NOMO-1 treated with dmso at 0.1 percent for 144 hours (cell line): ENCODE data around the gene GNAZ.
"Not testable (repeated sequence)": the region's sequence is repeated elsewhere in the genome, so short reads cannot be mapped to it uniquely, and the experiment has no call there.

ENCODE experiments used
- DNase-seq: peaks from one replicate; lab custom pipeline; 2025; ENCODE audit not compliant: unreplicated experiment; lab: John Stamatoyannopoulos, UW

Gene GNAZ

DNA sequence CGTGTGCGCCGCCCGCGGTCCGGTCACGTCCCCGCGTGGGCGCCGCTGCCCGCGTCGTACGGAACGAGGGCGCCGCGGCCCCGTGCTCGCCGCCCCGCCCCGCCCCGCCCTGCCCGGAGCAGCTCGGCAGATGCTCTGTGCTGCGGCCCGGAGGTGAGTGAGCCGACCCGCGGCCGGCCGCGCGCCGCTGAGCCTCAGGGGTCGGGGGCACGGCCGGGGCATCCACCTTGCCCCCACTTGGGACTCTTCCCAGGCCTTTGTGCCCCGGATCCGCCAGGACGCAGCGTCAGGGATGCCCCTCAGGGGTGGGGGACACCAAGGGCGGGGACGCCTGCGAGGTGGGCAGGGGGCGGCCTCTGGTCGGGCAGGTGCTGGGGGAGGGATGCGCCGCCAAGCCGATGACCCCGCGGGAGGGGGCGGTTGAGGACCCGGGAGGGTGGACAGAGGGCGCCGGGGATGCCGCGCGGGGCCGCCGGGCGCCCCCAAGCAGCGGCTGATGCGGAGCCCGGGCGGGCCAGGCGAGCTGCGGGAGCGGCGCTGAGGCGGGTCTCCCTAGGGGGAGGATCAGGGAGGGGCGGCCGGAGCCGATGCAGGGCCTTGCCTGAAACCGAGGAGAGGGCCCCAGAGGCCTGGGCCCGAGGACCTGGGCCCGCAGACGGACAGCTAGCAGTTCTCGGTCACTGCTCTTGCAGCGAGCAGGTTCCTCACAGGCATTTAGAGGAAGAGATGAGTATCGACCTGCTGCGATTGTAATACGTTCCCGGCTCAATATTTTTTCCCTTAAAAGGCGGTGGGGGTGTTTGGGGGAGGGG, at the start of gene GNAZ:
GNAZ (plus strand) TSS at position 102 of the 812 bp plus-strand sequence. CDS start 25,177 bp downstream, outside the sequence.
- no peak for DNase-seq

DNA sequence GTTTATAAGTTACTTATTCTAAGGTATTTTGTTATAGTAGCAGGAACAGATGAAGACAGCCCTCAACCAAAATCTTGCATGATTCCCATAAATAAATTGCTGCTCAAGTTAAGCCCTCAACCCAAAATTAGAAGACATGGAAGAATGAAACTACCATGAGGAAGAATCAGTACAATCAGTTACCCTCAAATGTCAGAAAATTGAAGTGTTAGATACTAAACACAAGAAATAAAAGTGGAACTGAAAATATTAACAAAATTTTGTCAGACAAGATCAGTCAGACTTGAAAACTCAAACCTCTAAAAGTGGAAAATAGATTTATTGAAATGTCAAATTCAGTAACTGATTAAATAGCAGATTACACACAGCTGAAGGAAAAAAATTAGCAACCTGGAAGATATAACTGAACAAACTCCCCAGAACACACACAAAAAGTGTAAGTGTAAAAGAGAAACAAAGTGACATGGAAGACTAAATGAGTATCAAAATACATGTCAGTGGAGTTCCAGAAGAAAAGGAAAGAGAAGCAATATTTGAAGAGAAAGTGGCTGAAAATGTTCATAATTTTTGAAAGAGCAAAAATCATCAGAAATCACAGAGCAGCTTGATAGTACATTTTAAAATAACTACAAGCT, 49.5 kb upstream of the GNAZ start:
- no peak for DNase-seq

DNA sequence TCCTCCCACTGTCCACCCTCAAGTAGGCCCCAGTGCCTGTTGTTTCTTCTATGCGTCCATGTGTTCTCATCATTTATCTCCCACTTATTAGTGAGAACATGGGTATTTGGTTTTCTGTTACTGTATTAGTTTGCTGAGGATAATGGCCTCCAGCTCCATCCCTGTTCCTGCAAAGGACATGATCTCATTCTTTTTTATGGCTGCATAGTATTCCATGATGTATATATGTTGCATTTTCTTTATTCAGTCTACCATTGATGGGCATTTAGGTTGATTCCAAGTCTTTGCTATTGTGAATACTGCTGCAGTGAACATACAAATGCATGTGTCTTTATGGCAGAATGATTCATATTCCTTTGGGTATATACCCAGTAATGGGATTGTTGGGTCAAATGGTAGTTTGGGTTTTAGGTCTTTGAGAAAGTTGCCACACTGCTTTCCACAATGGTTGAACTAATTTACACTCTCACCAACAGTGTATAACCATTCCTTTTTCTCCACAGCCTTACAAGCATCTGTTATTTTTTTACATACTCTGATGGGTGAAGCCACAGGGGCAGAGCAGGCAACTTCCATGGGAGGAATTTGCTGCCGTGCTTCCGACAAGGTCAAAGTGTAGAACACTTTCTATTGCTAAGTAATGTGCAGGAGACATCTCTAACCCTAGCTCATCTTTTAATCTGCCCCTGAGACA, 48.5 kb upstream of the GNAZ start:
- not testable (repeated sequence) for DNase-seq

DNA sequence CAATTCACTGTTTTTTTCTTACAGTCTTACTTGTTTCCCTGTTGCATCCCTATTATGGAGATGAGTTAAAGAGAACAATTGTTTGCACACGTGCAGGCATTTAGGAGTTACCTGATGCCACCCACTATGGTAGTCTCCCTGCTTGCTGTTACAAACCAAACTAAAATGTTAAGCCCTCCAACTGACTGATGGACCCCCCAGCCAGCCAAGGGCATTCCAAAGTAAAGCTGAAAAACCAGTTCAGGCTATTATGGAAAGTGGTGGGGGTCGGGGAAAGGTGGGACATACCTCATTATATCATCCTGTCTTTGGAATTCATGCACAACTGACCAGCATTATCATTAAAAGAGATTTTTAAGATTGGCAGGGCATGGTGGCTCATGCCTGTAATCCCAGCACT, 47.0 kb upstream of the GNAZ start:
- DNase-seq, result no peak

DNA sequence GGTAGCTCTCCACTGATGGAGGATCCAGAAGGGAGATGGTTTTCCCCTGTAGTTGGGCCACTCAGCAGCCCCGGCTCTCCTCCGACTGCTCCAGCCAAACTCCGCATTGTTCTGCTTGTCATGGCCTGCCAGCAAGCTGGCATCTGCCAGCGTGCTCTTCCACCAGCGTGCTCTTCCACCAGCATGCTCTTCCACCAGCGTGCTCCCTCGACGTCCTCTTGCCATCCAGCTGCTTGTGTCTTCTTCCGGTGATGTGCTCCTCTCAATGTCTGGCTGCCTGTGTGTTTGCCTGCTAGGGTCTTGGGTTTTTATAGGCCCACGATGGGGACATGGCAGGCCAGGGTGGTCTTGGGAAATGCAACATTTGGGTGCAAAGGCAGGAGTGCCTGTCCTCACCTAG, 43.5 kb upstream of the GNAZ start:
- no peak for DNase-seq

DNA sequence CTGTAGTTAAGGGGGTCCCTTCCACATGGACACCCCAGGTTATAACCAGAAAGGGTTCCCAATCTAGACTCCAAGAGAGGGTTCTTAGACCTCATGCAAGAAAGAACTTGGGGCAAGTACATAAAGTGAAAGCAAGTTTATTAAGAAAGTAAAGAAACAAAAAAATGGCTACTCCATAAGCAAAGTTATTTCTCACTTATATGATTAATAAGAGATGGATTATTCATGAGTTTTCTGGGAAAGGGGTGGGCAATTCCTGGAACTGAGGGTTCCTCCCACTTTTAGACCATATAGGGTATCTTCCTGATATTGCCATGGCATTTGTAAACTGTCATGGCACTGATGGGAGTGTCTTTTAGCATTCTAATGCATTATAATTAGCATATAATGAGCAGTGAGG, 42.5 kb upstream of the GNAZ start:
- DNase-seq, result not testable (repeated sequence)

DNA sequence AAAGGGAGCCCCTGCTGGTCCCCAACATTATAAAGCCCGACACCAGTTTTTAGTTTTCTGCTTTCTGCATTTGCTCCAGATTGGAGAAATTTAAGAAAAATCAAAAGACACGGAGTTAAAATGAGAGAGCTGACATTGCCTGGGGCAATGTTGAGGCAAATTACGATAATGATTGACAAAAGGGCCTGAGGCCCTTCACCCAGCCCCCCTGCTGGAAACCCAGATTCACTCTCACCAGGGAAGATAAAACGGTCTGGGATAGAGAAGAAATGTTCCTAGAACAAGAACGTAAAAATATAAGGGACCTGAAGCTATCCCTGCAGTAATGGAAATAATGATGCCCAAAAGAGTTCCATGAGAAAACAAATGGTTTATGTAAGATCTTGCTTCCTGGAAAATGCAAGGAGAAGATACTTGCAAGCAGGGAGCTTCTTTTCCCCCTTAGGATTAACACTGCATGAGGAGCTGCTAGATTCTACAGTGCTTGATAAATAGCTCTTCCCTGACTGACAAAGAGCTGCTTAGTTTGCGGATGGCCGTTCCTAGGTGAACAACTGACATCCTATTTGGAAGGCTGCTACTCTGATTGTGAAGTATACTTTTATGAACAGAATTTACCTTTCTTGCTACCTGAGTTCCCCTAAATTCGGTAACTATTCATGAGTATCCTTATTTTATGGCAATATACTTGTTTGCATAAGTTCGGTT, 40.6 kb upstream of the GNAZ start:
- DNase-seq, result no peak

DNA sequence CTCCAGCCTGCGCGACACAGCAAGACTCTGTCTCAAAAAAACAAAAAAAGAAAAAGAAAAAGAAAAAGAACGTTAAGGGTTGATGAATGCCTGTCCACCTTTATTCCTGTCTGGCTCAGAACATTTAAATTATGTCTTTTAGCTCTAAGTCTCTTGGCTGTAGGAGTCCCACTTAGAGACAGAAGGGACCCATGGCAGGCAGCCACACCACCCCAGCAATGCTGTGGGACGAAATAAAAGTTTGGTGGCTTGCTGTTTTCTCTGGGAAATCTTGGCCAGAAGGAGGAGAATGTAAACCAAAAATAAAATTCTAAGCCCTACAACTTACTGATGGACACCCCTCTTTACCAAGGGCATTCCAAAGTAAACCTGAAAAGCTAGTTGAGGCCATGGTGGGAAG, 38.9 kb upstream of the GNAZ start:
- DNase-seq, result no peak

DNA sequence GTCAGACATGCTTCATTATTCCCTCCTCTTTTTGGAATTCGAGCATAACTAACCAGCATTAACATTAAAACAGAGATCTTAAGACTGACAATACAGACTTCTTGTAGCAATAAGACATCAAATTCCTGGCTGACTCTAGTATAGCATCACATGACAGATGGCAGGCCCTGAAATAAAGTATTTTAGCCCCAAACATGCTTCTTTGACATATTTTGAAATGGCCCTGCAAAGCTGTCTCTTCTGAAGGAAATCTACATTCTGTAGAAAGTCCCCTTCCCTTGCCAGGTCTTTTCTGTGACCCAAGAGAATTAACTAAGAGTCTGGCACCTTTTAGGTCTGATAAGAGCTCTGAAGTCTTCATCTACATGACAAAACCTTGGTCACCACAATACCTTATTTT, 38.5 kb upstream of the GNAZ start:
- no peak for DNase-seq

DNA sequence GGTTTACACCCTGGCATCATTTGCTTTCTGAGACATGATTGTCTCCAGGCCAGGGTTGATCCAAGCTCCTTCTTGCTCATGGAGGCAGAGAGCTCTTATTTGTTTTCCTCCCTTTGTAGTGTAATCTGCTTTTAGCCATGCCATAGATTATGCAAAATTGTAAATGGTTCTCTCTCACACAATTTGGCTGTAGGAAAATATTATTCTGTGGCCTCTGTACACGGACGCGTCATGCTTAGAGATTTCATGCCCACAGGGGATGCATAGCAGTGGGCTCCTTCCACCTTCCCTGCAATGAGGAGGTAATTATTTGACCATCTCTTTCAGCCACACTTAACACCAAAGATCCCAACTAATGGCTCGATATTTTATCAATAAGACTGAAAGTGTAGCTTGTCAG, 37.7 kb upstream of the GNAZ start:
- no peak for DNase-seq

DNA sequence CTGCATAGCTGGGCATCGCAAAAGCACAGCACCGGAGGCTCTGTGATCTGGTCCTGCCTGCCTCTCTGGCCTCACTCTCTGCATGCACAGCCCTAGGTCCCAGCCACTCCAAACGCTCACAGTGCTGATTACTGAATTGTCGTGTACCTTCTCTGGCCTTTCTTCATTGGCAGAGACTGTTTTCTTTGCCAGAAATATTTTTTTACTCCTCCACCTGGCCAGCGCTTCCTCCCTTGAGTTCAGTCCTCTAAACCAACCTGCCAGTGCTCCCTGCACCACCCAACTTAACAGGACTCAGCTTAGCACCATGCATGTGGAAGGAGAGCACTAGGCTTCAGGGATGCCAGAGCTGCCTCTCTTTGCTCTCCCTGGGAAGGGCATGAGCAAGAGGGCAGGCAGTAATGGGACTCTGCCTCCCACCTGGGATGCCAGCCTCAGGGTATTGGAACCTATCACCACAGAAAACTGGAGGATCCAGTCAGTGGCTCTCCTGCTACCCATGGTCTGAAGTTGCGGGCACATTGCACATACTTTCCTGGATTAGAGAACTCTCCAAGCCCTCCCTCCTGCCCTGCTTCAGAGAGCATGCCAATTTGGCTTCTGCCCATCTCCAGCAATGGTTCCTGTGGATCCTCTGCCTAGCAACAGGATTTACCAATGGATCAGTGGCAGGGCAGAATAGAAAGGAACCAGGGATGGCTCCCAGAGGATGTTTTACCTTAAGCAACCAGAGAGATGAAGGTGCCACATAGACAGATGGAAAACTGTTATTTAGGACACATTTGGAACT, 37.0 kb upstream of the GNAZ start:
- DNase-seq, result no peak

DNA sequence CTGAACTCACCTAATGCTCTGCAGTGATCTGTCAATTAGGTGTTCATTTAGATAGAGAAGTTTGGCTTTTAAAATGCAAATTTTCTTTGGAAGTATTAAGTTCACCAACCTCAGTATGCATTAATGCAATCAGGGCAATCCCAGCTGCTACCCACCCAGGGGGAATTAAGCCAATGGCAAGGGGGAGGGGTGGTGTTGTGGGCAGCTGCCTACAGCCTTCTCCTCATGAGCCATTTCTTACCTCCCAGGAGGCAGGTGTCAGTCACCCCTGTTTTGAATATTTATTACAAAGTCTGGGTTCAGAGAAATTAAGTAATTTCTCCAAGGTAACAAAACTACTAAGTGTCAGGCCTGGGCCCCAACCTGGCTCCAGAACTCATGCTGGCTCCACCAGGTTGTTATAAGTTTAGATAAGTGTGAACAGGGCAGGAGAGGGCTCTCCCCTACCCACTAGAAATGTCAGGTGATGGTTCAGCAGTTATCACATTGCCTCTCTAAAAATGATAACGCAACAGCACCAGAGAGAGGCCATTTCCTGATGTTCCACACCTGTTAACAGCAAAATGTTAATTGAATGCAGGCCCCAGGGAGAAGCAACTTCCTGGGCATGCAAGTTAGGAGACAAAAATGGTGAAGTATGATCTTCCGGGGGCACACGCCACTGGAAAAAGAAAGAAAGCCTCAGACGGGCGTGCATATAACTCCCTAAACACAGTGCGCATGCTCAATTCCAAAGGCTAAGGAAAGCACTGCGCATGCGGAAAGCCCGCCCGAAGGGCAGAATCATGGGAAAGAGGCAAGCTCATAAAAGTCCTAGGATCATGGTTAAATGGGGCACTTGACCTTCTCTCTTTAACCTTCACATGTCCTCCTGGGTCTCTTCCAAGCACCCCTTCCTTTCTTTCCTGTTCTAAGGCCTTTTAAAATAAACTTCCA, 35.4 kb upstream of the GNAZ start:
- DNase-seq, result no peak

DNA sequence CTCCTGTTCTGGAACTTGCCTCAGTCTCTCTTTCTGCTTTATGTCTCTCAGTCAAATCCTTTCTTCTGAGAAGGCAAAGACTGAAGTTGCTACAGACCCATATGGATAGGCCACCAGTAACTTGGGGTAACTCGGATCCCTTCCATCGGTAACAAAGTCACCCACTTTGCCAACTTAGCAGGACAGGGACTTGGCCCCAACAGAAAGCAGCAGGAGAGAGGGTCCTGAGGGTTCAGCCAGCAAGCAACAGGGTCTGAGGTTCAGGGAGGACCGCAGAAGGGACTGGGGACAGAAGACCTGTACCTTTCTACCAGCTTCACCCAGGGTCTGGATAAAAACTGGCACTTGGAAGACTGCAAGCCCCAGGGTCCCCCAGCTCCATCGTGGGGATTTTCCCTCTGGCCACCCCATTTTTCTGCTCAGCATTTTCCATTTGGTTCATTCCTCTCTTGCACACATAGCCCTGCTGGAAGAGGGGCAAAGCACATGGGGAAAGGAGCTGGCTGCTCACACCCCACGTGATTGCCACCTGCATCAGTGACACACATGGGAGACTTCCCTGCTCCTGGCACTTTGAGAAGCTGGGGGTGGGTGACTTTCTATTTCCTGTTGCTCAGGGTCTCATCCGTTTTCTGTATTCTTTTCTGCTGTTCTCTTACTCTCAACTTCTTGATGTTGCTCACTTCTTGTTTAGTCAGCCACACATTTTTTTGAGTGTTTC, 34.6 kb upstream of the GNAZ start:
- DNase-seq, result no peak

DNA sequence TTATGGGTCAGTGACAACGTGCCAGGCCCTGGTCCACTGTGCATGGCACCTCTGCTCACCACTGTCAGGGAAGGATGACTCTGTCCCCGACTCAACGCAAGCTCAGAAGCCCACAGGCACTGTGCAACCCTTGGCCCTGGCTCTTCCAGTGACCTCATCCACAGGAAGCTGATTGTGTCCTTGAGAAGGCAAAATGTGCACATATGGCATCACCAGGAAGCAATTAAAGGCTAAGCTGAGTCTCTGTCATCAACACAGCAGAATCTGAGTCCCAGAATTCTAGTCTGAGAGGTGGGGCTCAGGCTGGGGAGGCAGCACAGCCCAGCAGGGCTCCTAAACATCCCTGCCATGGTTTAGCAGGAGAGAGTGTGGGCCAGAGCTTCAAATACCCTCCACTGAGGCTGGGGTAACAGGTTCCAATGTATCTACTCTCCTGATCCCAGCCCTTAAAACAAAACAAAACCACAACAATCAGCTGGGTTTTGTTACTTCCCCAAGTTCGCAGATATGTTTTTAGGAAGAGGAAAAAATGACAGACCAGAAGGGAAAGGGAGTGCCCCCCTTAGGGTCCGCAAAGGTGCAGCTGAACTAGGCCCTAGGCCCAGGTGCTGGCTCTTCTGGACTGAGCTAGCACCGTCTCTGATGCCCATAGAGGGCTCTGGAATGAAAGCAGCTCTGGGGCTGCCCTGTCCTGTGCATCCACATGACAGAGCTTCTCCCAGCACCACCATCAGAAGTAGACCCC, 33.5 kb upstream of the GNAZ start:
- peak; percentile 11 for DNase-seq

DNA sequence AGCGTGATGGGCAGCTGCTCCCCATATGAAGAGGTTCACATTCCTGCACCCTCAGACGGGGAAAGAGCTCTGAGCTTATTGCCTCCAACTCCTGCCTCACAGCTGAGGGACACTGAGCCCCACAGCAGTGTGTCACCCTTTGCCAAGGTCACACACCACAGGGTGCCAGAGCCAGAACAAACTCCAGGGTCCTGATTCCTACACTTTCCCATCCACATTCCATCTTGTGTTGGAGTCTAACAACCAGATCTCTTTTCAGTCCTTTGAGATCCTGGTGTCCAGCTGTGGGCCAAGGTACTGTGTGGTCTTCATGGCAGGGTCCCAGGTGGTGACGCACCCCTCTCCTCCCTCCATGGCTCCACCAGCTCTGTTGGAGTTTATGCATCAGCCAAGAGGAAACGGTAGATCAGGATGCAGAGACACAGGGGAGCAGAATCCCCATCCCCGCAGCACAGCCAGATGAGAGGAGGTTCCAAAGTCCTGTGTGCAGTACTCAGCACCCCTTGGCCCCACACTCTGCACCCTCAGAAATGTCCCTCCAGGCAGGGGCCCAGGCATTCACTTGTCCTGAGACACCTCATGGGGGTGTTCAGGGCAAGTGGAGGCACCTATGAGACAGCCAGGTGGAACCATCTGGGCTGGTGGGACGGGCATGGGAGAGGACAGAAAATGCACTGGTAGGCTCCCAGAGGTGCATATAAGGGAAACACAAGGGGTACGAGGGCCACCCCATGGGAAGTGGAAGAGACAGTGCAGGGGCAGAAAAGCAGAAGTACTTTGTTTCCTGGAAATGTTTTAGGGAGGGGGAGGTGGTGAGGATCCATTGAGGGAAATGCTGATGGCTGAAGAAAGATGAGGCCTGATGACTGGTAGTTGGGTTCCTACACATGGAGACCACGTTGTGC, 32.6 kb upstream of the GNAZ start:
- no peak for DNase-seq

DNA sequence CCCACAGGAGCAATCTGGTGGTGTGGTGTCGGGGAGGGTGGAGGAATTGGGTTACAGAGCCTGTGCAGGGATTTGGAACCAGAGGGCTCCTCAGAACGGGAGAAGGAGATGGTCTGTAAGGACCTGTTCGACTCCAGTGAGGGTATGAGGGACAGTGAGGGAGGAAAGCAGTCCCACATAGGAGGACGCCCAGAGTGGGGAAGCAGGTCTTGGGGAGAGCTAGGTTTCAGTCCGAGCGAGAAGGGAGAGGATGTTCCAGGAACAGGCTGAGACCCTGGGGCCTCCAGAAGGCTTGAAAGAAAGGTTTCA, 32.0 kb upstream of the GNAZ start:
- no peak for DNase-seq

DNA sequence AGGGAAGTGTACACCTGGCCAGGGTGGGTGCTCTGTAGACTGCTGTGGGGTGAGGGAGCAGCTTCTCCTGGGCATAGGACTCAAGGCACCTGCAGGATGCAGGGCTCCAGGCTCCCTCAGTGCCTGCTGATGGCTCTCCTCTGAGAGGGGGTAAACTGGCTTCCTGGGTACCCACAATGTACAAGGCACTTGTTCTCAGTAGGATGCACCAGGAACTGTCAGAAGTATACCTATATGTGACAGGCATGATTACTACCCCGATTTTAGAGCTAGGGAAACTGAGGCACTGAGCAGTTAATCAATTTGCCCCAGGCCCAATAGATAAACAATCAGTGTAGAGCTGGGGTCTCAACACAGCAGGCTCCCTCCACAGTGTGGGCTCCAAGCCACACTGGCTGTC, 31.4 kb upstream of the GNAZ start:
- no peak for DNase-seq
